Liver (tissue), 9 donors: ENCODE measurements around the gene PRIM2. TPM values are rescaled to one million over a fixed set of nuclear protein-coding genes. Genes with fewer than 3 reads are reported as not detected.

Source experiments
- DNase-seq: peaks from one replicate; pipeline ENCODE4 v3.0.0-alpha.2; 2017; ENCODE audit warnings: low spot score
- H3K27ac ChIP-seq, 2 donors: one replicate each; pipeline ENCODE4 v1.7.0; 2013; ENCODE audit warnings: inconsistent platforms in 2 of 2, low read length in 2 of 2, control low read depth in 1 of 2, low read depth in 1 of 2, mild to moderate bottlenecking in 1 of 2
- H3K27me3 ChIP-seq, 4 donors: one replicate each; pipeline versions ENCODE4 v1.6.1 to v1.7.0; 2013; ENCODE audit warnings: low read length in 3 of 4, inconsistent platforms in 1 of 4, mild to moderate bottlenecking in 1 of 4, moderate library complexity in 1 of 4; ENCODE audit not compliant: control insufficient read depth in 4 of 4, insufficient read depth in 4 of 4
- H3K36me3 ChIP-seq, 4 donors: one replicate each; pipeline versions ENCODE4 v1.6.1 to v1.7.0; 2013; ENCODE audit warnings: low read length in 3 of 4, mild to moderate bottlenecking in 3 of 4, low read depth in 1 of 4, moderate library complexity in 1 of 4; ENCODE audit not compliant: control insufficient read depth in 4 of 4, insufficient read depth in 3 of 4
- H3K4me1 ChIP-seq, 4 donors: one replicate each; pipeline versions ENCODE4 v1.6.1 to v1.7.0; 2013; ENCODE audit warnings: low read length in 3 of 4, mild to moderate bottlenecking in 3 of 4, moderate library complexity in 1 of 4; ENCODE audit not compliant: control insufficient read depth in 4 of 4, insufficient read depth in 4 of 4
- H3K4me3 ChIP-seq, 3 donors: one replicate each; pipeline versions ENCODE4 v1.6.1 to v1.7.0; 2013; ENCODE audit warnings: low read length in 3 of 3, control low read depth in 1 of 3, low read depth in 1 of 3, mild to moderate bottlenecking in 1 of 3
- H3K9ac ChIP-seq, 2 donors: one replicate each; pipeline ENCODE4 v1.7.0; 2013; ENCODE audit warnings: low read length in 2 of 2, mild to moderate bottlenecking in 2 of 2, moderate library complexity in 2 of 2, control low read depth in 1 of 2, low read depth in 1 of 2
- H3K9me3 ChIP-seq, 4 donors: one replicate each; pipeline versions ENCODE4 v1.6.1 to v1.7.0; 2013; ENCODE audit warnings: low read length in 3 of 4; ENCODE audit not compliant: control insufficient read depth in 4 of 4
- ATF3 ChIP-seq: IDR thresholded peaks from 2 replicates; pipeline ENCODE4 v1.6.1; 2016; ENCODE audit warnings: antibody characterized with exemption
- EGR1 ChIP-seq, 2 donors: IDR thresholded peaks; 2 replicates each; pipeline ENCODE4 v1.6.1; 2016 to 2018; ENCODE audit warnings: antibody characterized with exemption in 2 of 2, low read depth in 2 of 2
- FOXA1 ChIP-seq: IDR thresholded peaks from 2 replicates; pipeline ENCODE4 v1.6.1; 2016; ENCODE audit warnings: antibody characterized with exemption
- FOXA2 ChIP-seq: IDR thresholded peaks from 2 replicates; pipeline ENCODE4 v1.6.1; 2016; ENCODE audit warnings: antibody characterized with exemption
- GABPA ChIP-seq, 2 donors: IDR thresholded peaks in 1 of 2; conservative IDR thresholded peaks in 1 of 2; 2 replicates each; pipeline ENCODE4 v1.6.1; 2016; ENCODE audit warnings: antibody characterized with exemption in 2 of 2, mild to moderate bottlenecking in 1 of 2, moderate library complexity in 1 of 2
- HNF4A ChIP-seq, 2 donors: conservative IDR thresholded peaks; 2 replicates each; pipeline ENCODE4 v1.6.1; 2016; ENCODE audit warnings: antibody characterized with exemption in 2 of 2, mild to moderate bottlenecking in 2 of 2
- HNF4G ChIP-seq: IDR thresholded peaks from 2 replicates; pipeline ENCODE4 v1.6.1; 2016; ENCODE audit warnings: antibody characterized with exemption
- JUND ChIP-seq, 2 donors: IDR thresholded peaks; 2 replicates each; pipeline ENCODE4 v1.6.1; 2016; ENCODE audit warnings: antibody characterized with exemption in 2 of 2
- NR2F2 ChIP-seq: IDR thresholded peaks from 2 replicates; pipeline ENCODE4 v1.6.1; 2016; ENCODE audit warnings: antibody characterized with exemption
- RAD21 ChIP-seq, 2 donors: IDR thresholded peaks; 2 replicates each; pipeline ENCODE4 v1.6.1; 2016; ENCODE audit warnings: antibody characterized with exemption in 2 of 2, mild to moderate bottlenecking in 2 of 2
- REST ChIP-seq: IDR thresholded peaks from 2 replicates; pipeline ENCODE4 v1.6.1; 2016; ENCODE audit warnings: antibody characterized with exemption, mild to moderate bottlenecking
- RXRA ChIP-seq, 2 donors: IDR thresholded peaks; 2 replicates each; pipeline ENCODE4 v1.6.1; 2017 to 2018; ENCODE audit warnings: antibody characterized with exemption in 2 of 2, mild to moderate bottlenecking in 1 of 2
- SP1 ChIP-seq: IDR thresholded peaks from 2 replicates; pipeline ENCODE4 v1.6.1; 2018; ENCODE audit warnings: antibody characterized with exemption, mild to moderate bottlenecking
- TAF1 ChIP-seq: conservative IDR thresholded peaks from 2 replicates; pipeline ENCODE4 v1.6.1; 2016; ENCODE audit warnings: antibody characterized with exemption, mild to moderate bottlenecking
- YY1 ChIP-seq: IDR thresholded peaks from 2 replicates; pipeline ENCODE4 v1.6.1; 2016; ENCODE audit warnings: antibody characterized with exemption, mild to moderate bottlenecking
- ZBTB33 ChIP-seq: IDR thresholded peaks from 2 replicates; pipeline ENCODE4 v1.6.1; 2016; ENCODE audit warnings: antibody characterized with exemption
- WGBS: extraction: QIAGEN DNeasy Blood & Tissue Kit; methylation state at CpG from one replicate; pipeline ENCODE4 v1.1.7; 2013; 5-methylcytosine and 5-hydroxymethylcytosine counted together
- polyA plus RNA-seq, 2 donors: library from polyadenylated mRNA; stranded (reverse) in 1 of 2; unstranded in 1 of 2; fragments of 200-250 nt in 1 of 2; fragments of >200 nt in 1 of 2; fragmentation: Nextera tagmentation in 1 of 2; extraction: Ambion mirVana in 1 of 2; gene quantifications; one replicate each; pipeline versions ENCODE4 v1.2.1 to v1.2.3, GENCODE V29; 2013 to 2015
- total RNA-seq, 2 donors: library from RNA; depleted of rRNA; stranded (reverse); fragments of >200 nt; gene quantifications; one replicate each; pipeline ENCODE4 v1.2.3, GENCODE V29; 2014
- TF ChIP-seq, protein P1 (sequence below): IDR thresholded peaks from 2 replicates; pipeline ENCODE4 v1.6.1; 2016; ENCODE audit warnings: antibody characterized with exemption
- TF ChIP-seq, protein P2 (sequence below): fragments of 150-350 bp; IDR thresholded peaks from 2 replicates; pipeline ENCODE4 v1.5.1; 2017; ENCODE audit warnings: improper control_type of control experiment, low read depth, low read length; ENCODE audit not compliant: missing input control
- donor health status: healthy.
- donor health status: healthy.
- donor health status: healthy.
- donor health status: healthy.
- donor health status: healthy.

PRIM2 gene
- total and polyA plus RNA-seq, 4 donors, result 1.6 to 13.0 (median 3.5) TPM

GRCh38 chr6:57303931-57304681 lies 13.3 kb upstream of the PRIM2 start:
- no peak overlapping the region for H3K9ac ChIP-seq
- H3K4me3 ChIP-seq, result no peak overlapping the region
- no peaks in the 10 kb centered on the region for H3K27me3 ChIP-seq
- DNase-seq, result no peak
- H3K27ac ChIP-seq, result no peak overlapping the region
- no peaks in the 10 kb centered on the region for H3K4me1 ChIP-seq
- 83% methylated on average over 1 of the region's 1 CpG for WGBS
- TF ChIP-seq SP1, result no peak
- TF ChIP-seq HNF4G, result no peak
- no peak for TF ChIP-seq RAD21 (IDR thresholded peaks at IDR 0.05)
- TF ChIP-seq FOXA2, result no peak
- TF ChIP-seq JUND (IDR thresholded peaks at IDR 0.05), result no peak
- no peak for TF ChIP-seq ZBTB33
- TF ChIP-seq EGR1 (IDR thresholded peaks at IDR 0.05; ENCODE audit: low read depth in 2 of 2), result no peak
- TF ChIP-seq, protein P1, sequence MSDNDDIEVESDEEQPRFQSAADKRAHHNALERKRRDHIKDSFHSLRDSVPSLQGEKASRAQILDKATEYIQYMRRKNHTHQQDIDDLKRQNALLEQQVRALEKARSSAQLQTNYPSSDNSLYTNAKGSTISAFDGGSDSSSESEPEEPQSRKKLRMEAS, result no peak
- no peak for TF ChIP-seq HNF4A (conservative IDR thresholded peaks at IDR 0.05)
- no peak for TF ChIP-seq GABPA (IDR thresholded peaks at IDR 0.05 in 1 of 2, conservative IDR thresholded peaks at IDR 0.05 in 1 of 2)
- TF ChIP-seq NR2F2, result no peak
- TF ChIP-seq RXRA (IDR thresholded peaks at IDR 0.05), result no peak
- TF ChIP-seq ATF3, result no peak
- TF ChIP-seq FOXA1, result no peak
- no peak for TF ChIP-seq TAF1
- TF ChIP-seq, protein P2, sequence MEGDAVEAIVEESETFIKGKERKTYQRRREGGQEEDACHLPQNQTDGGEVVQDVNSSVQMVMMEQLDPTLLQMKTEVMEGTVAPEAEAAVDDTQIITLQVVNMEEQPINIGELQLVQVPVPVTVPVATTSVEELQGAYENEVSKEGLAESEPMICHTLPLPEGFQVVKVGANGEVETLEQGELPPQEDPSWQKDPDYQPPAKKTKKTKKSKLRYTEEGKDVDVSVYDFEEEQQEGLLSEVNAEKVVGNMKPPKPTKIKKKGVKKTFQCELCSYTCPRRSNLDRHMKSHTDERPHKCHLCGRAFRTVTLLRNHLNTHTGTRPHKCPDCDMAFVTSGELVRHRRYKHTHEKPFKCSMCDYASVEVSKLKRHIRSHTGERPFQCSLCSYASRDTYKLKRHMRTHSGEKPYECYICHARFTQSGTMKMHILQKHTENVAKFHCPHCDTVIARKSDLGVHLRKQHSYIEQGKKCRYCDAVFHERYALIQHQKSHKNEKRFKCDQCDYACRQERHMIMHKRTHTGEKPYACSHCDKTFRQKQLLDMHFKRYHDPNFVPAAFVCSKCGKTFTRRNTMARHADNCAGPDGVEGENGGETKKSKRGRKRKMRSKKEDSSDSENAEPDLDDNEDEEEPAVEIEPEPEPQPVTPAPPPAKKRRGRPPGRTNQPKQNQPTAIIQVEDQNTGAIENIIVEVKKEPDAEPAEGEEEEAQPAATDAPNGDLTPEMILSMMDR, result no peak
- no peak for TF ChIP-seq REST
- no peak for TF ChIP-seq YY1
- H3K36me3 ChIP-seq, result no peaks in the 10 kb centered on the region
- no peaks in the 10 kb centered on the region for H3K9me3 ChIP-seq
